T-helper 2 cell treated with Interferon-gamma antibody and Interleukin-4, amounts not matched to agents 5 μg/mL and 100 μg/mL, for 36 hours (primary cell): ENCODE results near the gene PIP5KL1.

Experiments used
- DNase-seq: peaks from one replicate; pipeline ENCODE4 v3.0.0; 2021; ENCODE audit warnings: low spot score
- H3K27ac Mint-ChIP-seq: one replicate; pipeline ENCODE4 v1.8.0; 2021; ENCODE audit warnings: mild to moderate bottlenecking, mixed read lengths
- H3K27me3 Mint-ChIP-seq: one replicate; pipeline ENCODE4 v1.8.0; 2021; ENCODE audit warnings: low read depth, mixed read lengths
- H3K36me3 Mint-ChIP-seq: one replicate; pipeline ENCODE4 v1.8.0; 2021; ENCODE audit warnings: low read depth, mixed read lengths
- H3K4me1 Mint-ChIP-seq: one replicate; pipeline ENCODE4 v1.8.0; 2021; ENCODE audit warnings: low read depth, mixed read lengths
- H3K4me3 Mint-ChIP-seq: one replicate; pipeline ENCODE4 v1.8.0; 2022; ENCODE audit warnings: mild to moderate bottlenecking, moderate library complexity, mixed read lengths
- H3K9me3 Mint-ChIP-seq: one replicate; pipeline ENCODE4 v1.8.0; 2021; ENCODE audit warnings: mixed read lengths

Gene PIP5KL1

DNA sequence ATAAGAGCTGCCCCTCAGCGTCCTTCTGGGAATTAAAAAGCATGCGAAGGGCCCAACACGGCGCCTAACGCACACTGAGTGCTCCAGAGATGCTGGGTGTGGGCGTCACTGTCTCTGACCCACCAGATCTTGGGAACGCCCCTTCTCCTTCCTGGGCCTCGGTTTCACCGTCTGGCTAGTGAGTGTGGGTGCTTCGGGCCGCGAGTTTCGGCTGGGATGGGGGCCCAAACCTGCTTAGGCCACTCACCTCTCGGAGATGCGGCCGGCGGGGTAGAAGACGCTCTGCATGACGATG is 3.7 kb downstream of the PIP5KL1 start:
- no peak for DNase-seq
- Mint-ChIP-seq H3K4me1 (peaks cover 21% of the 10 kb centered on the region), H3K27ac (no peak overlapping the region)

DNA sequence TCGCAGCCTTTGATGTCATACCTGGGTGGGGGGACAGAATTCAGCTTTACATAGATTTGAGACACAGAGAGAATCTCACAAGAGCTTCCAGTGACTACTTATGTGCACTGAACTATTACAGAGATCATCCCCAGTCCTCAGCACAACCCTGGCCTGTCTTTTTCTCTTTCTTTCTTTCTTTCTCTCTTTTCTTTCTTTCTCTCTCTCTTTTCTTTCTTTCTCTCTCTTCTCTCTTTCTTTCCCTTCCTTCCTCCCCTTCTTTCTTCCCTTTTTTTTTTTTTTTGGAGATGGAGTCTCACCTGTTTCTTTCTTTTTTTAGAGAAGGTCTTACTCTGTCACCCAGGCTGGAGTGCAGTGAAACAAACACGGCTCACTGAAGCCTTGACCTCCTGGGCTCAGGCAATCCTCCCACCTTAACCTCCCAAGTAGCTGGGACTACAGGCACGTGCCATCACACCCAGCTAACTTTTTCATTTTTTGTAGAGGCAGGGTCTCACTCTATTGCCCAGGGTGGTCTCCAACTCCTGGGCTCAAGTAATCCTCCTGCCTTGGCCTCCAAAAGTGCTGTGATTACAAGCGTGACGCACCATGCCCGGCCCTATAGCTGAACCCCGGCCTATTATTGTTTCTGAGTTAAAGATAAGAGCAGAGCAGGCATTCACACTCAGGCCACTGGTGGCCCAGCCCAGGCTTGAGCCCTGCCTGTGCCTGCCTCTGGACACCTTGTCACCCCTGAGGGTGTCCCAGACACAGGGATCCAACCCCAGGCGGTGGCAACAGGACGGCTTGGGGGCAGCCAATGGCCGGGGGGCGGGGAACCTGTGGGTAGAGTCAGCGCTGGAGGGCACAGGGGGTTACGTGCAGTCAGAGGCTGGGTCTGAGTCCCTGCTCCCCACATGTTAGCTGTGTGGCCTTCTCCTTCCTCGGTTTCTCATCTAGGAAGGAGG is 4.3 kb downstream of the PIP5KL1 start:
- Mint-ChIP-seq H3K4me1 (peaks cover 20% of the 10 kb centered on the region), H3K27ac (no peak overlapping the region), H3K27me3 (peaks cover 39% of the 10 kb centered on the region), H3K4me3 (no peak overlapping the region), H3K9me3 (no peaks in the 10 kb centered on the region), H3K36me3 (no peaks in the 10 kb centered on the region)
- no peak for DNase-seq

More for the DNA sequence above, 3.7 kb downstream of the PIP5KL1 start:
- H3K4me3 Mint-ChIP-seq = peak overlapping the region; percentile 63
- no peaks in the 10 kb centered on the region for H3K36me3 Mint-ChIP-seq
- H3K27me3 Mint-ChIP-seq = peaks cover 39% of the 10 kb centered on the region
- no peaks in the 10 kb centered on the region for H3K9me3 Mint-ChIP-seq

DNA sequence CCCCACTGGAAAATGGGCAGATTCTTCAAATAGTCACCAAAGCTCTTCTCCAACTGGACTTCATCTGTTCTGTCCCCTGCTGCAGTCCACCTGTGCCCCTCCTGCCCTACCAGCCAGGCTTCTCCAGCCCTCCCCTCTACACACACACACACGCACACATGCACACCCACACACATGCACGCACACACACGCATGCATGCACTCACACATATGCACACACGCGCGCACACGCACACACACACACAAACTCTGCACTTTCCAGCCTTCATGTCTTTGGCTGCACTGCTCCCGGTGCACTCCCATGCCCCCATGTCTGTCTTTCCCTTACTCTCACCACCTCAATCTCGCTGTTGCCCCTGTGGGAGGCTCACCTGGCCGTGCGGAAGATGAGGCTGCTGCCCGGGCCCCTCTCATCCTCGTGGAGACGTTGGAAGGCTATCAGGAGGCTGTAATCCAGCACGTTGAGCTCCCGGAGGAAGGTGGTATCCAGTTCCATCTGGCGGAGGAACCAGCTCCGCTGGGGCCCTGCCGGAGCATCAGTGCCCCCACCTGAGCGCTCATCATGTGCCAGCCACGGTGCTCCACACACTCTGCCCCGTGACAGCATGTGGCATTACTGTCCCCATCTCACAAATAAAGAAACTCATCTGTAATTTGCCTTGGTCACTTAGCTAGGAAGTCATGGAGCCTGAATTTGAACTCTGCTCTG is 5.7 kb downstream of the PIP5KL1 start:
- peaks cover 37% of the 10 kb centered on the region for H3K27me3 Mint-ChIP-seq
- no peaks in the 10 kb centered on the region for H3K36me3 Mint-ChIP-seq
- H3K27ac Mint-ChIP-seq = no peak overlapping the region
- H3K4me1 Mint-ChIP-seq = peaks cover 13% of the 10 kb centered on the region
- no peak for DNase-seq
- no peak overlapping the region for H3K4me3 Mint-ChIP-seq
- no peaks in the 10 kb centered on the region for H3K9me3 Mint-ChIP-seq

DNA sequence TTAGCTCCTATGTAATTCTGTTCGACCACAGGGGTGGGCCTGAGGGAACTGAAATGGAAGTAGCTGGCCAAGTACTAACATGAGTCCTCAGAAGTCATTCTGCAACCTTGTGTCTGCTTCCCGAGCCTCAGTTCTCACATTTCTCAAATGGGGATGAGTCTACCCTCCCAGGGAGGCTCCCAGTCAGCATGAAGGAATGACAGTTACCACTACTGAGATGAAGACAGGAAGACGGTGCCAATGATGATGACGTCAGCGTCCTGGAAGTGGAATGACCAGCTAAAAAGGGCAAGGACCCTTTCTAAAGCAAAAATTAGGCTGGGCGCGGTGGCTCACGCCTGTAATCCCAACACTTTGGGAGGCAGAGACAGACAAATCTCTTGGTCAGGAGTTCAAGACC is 6.8 kb downstream of the PIP5KL1 start:
- no peaks in the 10 kb centered on the region for H3K9me3 Mint-ChIP-seq
- peaks cover 20% of the 10 kb centered on the region for H3K4me1 Mint-ChIP-seq
- H3K27ac Mint-ChIP-seq = no peak overlapping the region
- H3K27me3 Mint-ChIP-seq = peaks cover 32% of the 10 kb centered on the region
- no peak for DNase-seq
- H3K4me3 Mint-ChIP-seq = no peak overlapping the region
- H3K36me3 Mint-ChIP-seq = no peaks in the 10 kb centered on the region

DNA sequence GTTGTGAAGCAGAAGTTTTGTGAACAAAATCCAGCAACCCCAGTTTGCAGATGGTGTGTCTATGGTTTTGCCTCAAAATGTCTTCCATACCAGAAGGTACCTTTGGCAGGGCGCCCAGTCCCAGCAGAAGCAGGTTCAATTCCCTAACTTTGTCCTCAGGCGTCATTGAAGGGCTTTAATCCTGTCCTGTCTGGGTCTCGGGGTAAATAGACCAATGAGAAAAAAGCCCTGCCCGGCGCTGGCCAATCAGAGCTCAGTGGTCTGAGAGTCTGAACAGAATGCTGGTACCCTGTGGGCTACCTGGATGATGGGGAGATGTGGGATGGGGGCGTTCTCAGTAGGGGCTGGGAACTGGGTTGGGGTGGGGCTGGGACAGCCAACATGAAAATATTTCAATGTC is 7.5 kb downstream of the PIP5KL1 start:
- no peaks in the 10 kb centered on the region for H3K36me3 Mint-ChIP-seq
- peaks cover 24% of the 10 kb centered on the region for H3K4me1 Mint-ChIP-seq
- no peak overlapping the region for H3K4me3 Mint-ChIP-seq
- H3K27ac Mint-ChIP-seq = no peak overlapping the region
- H3K9me3 Mint-ChIP-seq = no peaks in the 10 kb centered on the region
- DNase-seq = no peak
- H3K27me3 Mint-ChIP-seq = peaks cover 27% of the 10 kb centered on the region

DNA sequence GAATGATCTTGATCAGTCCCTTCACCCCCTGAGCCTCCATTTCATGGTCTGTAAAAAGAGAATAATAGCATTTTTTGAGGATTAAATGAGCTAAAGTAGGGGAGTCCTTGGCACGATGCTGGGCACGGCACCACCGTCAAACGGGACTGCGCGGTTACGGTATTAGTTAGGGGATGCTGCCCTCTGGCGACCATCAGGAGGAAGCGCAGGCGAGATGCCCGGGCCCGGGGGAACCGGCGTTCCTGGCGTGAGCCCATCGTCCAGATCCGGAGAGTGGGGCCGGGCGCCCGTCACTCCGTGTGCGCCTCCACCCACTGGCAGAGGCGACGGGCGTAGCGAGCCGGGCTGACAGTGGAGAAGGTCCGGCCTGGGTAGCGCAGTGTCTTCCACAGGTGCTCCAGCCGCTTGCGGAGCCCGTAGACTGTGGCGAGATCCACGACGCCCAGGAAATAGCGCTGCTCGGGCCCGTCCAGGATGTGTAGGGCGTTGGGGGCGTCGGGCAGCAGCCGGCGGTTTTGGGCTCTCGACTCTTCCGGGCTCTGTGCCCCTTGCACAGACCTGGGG is 8.9 kb downstream of the PIP5KL1 start:
- DNase-seq = peak; percentile 71
- peaks cover 27% of the 10 kb centered on the region for H3K27me3 Mint-ChIP-seq
- no peak overlapping the region for H3K27ac Mint-ChIP-seq
- H3K36me3 Mint-ChIP-seq = no peaks in the 10 kb centered on the region
- H3K4me3 Mint-ChIP-seq = peak overlapping the region; percentile 60
- H3K4me1 Mint-ChIP-seq = peaks cover 31% of the 10 kb centered on the region
- no peaks in the 10 kb centered on the region for H3K9me3 Mint-ChIP-seq

DNA sequence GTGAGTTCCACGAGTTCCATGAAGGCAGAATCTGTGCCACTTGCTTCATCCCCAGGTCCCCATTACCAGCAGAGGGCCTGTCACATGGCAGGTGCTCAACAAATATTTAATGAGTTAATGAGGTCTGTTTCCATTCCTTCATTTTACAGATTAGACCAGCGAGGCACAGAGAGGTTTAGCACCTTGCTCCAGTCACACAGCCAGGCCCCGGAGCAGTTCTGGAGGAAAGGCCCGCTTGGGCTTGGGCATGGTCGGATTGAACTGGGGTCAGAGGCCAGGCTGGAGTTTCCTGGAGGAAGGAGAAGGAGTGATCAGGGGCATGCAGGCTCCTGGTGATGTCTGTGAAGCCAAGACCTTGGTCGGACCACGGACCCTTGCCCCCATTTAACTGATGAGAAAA is 9.8 kb downstream of the PIP5KL1 start:
- Mint-ChIP-seq H3K27ac (no peak overlapping the region), H3K9me3 (no peaks in the 10 kb centered on the region)
- DNase-seq = no peak

DNA sequence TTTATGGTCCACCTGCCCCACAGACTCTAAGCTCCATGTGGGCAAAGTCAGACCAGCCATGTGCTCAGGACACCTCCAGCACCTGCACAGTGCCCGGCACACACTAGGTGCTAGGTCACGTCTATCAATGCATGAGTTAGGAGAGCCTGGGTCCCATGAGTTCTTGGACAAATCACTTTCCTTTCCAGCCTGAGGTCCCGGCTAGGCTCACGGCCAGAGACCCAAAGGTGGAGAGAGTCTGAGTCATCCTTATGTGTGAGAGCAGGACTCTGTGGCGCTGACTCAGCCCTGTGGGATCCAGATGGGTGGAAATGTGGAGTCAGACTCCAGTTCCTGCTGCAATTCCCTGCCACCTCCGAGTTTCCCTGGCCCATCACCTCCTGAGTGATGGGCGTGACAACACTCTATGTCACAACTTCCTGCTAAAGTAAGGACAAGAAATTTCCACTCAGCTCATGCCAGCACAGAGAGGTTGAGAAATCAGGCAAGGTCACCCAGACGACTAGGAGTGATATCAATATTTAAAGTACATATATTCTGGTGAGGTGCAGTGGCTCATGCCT is 11.2 kb downstream of the PIP5KL1 start:
- no peaks in the 10 kb centered on the region for H3K9me3 Mint-ChIP-seq
- peaks cover 12% of the 10 kb centered on the region for H3K27me3 Mint-ChIP-seq
- no peaks in the 10 kb centered on the region for H3K36me3 Mint-ChIP-seq
- H3K4me1 Mint-ChIP-seq = peaks cover 43% of the 10 kb centered on the region
- H3K4me3 Mint-ChIP-seq = no peak overlapping the region
- no peak overlapping the region for H3K27ac Mint-ChIP-seq
- no peak for DNase-seq

More for the DNA sequence above, 9.8 kb downstream of the PIP5KL1 start:
- H3K36me3 Mint-ChIP-seq = no peaks in the 10 kb centered on the region
- H3K27me3 Mint-ChIP-seq = peaks cover 21% of the 10 kb centered on the region
- peaks cover 34% of the 10 kb centered on the region for H3K4me1 Mint-ChIP-seq
- no peak overlapping the region for H3K4me3 Mint-ChIP-seq

DNA sequence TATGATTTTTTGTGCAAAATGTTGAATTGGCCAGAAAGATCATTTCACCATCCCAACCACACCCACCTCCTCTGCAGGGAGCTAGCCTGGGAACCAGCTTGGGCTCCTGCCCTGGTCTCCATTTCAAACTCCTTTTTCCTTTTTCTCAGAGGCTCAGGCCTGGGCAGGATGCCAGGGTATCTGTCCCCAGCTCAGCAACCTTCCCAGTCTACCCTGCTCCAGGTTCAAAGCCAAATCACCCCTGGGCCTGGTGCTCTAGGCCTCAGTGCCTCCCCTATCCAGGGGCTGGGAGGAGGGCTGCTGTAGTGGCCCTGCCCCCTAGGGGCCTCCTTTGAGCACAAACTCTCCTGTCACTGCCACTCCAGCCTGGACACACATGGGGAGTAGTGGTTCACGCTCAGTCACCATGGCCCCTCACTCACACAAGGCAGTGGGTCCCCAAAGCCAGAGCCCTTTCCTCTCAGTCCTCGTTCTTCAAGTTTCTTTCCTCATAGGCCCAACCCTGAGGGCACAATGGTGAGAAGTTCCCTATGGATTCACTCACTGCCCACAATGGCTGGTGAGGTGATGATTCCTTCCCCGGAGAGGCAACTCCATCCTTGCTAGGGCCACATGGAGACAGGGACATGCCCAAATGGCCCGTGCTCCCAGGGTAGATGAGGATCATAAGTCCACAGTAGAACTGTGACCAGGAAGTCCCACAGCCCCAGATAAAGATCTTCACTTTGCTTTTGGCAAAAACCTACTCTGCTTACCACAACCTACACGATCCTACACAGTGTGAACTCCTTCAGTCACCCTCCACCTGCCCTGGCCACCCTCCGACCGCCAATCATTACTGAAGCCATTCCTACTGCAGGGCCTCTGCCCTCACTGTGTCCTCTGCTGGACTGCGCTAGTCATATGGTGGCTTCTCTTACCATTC is 12.1 kb downstream of the PIP5KL1 start:
- H3K4me3 Mint-ChIP-seq = peak overlapping the region; percentile 42
- DNase-seq = no peak
- H3K36me3 Mint-ChIP-seq = peaks cover 5% of the 10 kb centered on the region
- peak overlapping the region; percentile 6 for H3K27ac Mint-ChIP-seq
- peaks cover 43% of the 10 kb centered on the region for H3K4me1 Mint-ChIP-seq
- peaks cover 8% of the 10 kb centered on the region for H3K27me3 Mint-ChIP-seq
- no peaks in the 10 kb centered on the region for H3K9me3 Mint-ChIP-seq

DNA sequence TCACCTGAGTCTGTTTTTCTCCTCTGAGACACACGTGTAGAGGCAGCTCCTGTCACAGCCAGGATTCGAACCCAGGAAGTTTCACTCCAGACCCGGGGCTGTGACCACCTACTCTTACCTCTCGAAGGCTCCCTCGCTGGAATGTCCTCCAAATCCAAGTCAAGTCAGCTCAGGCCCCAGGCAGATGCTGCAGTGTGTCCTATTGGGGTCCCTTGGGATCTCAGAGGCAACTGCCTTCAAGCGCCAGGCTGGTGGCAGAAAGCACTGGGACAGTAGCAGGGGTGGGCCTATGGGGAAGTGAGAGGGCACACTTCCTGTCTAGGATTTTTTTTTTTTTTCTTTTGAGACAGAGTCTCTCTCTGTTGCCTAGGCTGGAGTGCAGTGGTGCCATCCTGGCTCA is 13.0 kb downstream of the PIP5KL1 start:
- no peak for DNase-seq

DNA sequence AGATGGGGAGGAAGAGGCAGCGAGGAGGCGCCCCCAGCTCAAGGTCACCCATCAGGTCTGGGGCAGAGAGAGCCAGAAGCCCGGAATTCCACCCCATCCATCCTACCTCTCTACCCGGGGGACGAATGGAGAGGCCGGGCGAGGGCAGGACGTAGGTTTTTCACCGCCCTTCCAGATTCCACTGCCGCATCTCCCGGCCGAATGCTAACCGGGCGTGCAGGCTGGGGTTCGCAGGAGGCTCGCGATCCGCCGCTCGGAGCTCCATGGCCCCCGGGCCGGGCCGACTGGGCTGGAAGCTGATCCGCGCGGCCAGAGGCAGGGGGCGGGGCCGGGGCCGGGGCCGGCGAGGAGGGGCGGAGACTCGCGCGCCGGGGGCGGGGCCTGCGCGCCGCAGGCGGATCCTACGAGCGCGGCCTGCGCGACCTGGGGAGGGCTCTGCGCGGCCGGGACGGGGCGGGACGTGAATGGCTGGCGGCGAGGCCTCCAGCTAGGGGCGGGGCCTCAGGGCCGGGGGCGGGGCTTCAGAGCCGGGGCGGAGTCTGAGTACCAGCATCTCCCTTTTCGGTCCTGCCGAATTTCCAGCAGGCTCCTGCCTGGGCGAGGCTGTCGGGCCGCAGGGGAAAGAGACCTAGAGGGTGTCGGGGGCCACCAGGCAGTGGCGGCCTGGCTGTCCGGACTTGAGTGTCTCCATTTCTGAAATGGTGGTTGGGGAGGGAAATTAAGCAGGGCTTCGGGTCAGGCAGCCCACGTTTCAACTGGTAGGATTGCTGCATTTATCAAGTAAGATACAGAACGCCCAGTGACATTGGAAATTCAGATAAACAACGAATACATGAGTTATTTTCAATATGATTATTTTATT is 13.6 kb downstream of the PIP5KL1 start, which contains the start of gene ST6GALNAC4:
Gene ST6GALNAC4 (minus strand): TSS at position 322 of the 862 bp plus-strand sequence. CDS start 622 bp downstream, outside the sequence.
- H3K4me1 Mint-ChIP-seq = peaks cover 48% of the 10 kb centered on the region
- H3K4me3 Mint-ChIP-seq = peak within 1 kb of the TSS; percentile 86
- peak; percentile 91 for DNase-seq
- H3K36me3 Mint-ChIP-seq = peaks cover 12% of the 10 kb centered on the region
- H3K27me3 Mint-ChIP-seq = peaks cover under 1% of the 10 kb centered on the region
- H3K27ac Mint-ChIP-seq = peak within 1 kb of the TSS; percentile 87
- H3K9me3 Mint-ChIP-seq = no peaks in the 10 kb centered on the region

More for the DNA sequence above, 13.0 kb downstream of the PIP5KL1 start:
- peaks cover 48% of the 10 kb centered on the region for H3K4me1 Mint-ChIP-seq
- peaks cover 4% of the 10 kb centered on the region for H3K27me3 Mint-ChIP-seq
- H3K4me3 Mint-ChIP-seq = no peak overlapping the region
- H3K9me3 Mint-ChIP-seq = no peaks in the 10 kb centered on the region
- no peak overlapping the region for H3K27ac Mint-ChIP-seq
- H3K36me3 Mint-ChIP-seq = peaks cover 10% of the 10 kb centered on the region
